RKO (cell line): ENCODE data around the gene DHRSX.

Experiments used
- DNase-seq: peaks from one replicate; pipeline ENCODE4 v3.0.0-alpha.2; 2016; ENCODE audit warnings: low spot score

DHRSX gene

DNA sequence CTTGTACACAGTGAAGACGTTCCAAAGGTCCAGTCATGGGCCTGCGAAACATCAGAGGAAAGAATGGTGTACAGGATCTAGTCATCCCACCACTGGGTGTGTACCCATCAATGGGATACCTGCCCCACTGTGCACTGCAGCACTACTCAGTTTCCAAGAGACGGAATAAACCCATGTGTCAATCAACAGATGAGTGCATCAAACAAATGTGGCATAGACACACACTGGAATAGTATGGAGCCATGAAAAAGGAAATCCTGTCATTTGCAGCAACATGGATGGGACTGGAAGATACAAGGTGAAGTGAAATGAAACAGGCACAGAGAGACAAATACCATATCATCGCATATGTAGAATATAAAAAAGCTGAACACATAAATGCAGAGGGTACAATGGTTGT lies 48.0 kb downstream of the DHRSX start:
- DNase-seq: no peak

DNA sequence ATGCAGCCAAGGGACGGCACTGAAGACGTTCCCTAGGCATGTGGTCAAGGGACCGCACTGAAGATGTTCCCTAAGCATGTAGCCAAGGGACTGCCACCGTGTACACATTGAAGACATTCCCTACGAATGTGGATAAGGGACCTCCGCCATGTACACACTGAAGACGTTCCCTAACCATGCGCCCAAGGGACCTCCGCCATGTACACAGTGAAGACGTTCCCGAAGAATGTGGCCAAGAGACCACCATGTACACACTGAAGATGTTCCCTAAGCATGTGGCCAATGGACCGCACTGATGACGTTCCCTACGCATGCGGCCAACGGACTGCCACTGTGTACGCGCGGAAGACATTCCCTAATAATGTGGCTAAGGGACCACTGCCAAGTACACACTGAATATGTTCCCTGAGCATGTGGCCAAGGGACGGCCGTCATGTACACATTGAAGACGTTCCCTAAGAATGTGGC lies 48.4 kb downstream of the DHRSX start:
- DNase-seq: no peak

DNA sequence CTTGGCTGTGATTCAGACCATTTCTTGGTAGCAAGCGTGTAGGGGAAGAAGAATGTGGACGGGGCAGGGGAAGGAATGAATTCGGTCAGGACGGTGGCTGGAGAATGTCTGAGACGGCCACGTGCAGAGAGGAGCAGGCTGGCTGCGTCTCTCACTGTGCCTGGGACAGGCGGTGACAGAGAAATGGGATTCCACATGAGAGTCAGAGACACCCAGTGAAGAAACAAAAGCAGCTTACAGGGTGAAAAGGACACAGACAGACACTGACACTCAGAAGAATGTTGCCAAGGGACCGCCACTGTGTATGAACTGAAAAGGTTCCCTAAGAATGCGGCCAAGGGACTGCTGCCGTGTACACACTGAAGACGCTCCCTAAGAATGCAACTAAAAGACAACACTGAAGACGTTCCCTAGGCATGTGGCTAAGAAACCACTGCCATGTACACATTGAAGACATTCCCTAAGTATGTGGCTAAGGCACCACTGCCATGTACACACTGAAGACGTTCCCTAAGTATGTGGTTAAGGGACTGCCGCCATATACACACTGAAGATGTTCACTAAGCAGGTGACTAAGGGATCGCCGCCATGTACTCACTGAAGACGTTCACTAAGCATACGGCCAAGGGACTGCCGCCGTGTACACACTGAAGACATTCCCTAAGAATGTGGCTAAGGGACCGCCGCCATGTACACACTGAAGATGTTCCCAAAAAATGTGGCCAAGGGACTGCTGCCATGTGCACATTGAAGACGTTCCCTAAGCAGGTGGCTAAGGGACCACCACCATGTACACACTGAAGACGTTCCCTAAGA lies 49.1 kb downstream of the DHRSX start:
- DNase-seq: peak; percentile 30

DNA sequence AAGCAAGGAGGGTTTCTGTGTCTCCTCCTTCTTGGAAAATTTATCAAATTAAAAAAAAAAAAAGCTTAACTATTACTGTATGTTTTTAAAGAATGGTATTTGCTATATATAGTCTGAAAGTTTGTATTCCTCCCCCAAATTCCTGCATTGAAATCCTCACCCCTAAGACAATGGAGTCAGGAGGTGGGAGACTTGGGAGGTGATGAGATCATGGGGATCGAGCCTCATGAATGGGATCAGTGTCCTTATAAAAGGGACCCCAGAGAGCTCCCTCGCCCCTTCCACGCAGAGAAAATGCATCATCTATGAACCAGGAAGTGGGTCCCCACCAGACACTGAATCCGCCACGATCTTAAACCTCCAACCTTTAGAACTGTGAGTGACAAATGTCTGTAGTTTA lies 50.1 kb downstream of the DHRSX start:
- DNase-seq: no peak

DNA sequence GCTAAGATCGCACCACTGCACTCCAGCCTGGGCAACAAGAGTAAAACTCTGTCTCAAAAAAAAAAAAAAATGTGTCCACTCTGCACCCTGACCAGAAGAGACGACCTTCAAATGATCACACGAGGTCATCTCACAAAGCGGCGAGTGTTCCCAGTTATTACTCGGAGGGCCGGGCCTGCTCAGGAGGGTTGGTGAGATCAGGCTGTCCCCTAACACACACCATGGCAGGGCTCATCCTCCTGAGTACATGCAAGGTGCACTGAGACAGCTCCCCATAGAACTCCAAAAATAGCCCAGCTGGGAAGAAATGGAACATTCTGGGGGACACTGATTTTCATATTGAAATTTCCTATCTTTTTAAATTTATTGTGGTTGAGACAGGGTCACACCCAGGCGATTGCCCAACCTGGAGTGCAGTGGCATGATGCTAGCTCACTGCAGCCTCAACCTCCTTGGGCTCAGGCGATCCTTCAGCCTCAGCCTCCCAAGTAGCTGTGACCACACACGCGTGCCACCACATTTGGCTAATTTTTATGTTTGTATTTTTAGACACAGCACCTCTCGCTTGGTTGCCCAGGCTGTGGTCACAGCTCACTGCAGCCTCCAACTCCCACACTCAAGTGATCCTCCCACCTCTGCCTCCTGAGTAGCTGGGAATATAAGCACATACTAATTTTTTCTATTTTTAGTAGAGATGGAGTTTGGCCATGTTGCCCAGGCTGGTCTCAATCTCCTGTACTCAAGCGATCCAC lies 51.5 kb downstream of the DHRSX start:
- DNase-seq: no peak

DNA sequence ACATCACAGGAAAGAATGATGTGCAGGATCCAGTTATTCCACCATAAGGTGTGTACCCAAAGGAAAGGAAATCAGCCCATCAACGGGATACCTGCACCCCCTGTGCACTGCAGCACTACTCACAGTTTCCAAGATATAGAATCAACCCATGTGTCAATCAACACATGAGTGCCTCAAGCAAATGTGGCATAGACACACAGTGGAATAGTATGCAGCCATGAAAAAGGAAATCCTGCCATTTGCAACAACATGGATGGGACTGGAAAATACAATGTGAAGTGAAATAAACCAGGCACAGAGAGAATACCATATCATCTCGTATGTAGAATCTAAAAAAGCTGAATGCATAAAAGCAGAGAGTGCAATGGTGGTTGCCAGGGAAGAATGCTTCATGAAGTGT lies 53.3 kb downstream of the DHRSX start:
- DNase-seq: no peak

DNA sequence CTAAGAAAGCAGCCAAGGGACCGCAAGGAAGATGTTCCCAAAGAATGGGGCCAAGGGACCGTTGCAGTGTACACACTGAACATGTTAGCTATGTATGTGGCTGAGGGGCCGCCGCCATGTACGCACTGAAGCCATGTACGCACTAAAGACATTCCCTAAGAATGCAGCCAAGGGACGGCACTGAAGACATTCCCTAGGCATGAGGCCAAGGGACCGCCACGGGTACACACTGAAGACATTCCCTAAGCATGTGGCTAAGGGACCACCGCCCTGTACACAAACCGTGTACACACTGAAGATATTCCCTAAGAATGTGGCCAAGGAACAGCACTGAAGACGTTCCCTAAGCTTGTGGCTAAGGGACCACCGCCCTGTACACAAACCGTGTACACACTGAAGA lies 54.0 kb downstream of the DHRSX start:
- no peak for DNase-seq

DNA sequence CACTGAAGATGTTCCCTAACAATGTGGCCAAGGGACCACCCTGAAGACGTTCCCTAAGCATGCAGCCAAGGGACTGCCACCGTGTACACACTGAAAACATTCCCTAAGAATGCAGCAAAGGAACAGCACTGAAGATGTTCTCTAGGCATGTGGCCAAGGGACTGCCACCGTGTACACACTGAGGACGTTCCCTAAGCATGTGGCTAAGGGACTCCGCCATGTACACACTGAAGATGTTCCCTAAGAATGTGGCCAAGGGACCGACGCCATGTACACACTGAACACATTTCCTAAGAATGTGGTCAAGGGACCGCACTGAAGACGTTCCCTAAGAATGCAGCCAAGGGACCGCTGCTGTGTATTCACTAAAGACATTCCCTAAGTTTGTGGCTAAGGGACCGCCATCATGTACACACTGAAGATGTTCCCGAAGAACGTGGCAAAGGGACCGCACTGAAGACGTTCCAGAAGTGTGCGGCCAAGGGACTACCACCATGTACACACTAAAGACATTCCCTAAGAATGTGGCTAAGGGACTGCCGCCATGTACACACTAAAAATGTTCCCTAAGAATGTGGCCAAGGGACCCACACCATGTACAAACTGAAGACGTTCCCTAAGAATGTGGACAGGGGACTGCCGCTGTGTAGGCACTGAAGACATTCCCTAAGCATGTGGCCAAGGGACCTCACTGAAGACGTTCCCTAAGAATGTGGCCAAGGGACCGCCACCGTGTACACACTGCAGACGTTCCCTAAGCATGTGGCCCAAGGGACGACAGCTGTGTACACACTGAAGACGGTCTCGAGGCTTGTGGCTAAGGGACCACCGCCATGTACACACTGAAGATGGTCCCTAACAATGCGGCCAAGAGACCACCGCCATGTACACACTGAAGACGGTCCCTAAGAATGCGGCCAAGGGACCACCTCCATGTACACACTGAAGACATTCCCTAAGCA lies 54.8 kb downstream of the DHRSX start:
- DNase-seq: no peak

DNA sequence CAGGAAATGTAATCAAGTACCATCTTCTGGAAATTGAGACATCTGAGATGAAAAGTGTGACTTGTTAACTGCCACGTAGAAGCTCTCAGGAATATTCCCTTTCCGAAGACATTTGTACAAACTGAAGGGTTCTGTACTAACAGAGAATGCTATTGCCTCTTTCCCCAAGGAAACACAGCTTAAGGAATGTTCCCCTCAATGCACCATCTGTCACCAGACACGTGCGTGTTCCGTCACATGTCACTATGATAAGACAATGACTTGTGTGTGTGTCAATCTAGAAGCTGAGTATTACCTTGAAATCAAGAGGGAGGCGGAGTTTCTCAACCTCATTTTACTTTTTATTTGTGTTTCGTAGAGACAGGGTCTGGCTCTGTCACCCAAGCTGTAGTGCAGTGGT lies 58.1 kb downstream of the DHRSX start:
- no peak for DNase-seq

DNA sequence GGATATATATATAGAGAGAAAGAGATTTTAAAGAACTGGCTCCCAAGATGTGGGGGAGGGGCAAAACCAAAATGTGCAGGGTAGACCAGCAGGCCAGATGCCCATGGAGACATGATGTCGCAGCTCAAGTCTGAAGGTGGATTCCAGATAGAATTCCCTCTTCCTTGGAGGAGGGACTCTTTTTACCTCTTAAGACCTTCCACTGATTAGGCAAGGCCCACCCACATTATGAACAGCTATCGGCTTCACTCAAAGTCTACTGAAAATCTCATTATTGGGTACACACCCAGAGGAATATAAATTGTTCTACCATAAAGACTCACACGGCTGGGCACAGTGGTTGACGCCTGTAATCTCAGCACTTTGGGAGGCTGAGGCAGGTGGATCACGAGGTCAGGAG lies 59.3 kb downstream of the DHRSX start:
- no peak for DNase-seq

DNA sequence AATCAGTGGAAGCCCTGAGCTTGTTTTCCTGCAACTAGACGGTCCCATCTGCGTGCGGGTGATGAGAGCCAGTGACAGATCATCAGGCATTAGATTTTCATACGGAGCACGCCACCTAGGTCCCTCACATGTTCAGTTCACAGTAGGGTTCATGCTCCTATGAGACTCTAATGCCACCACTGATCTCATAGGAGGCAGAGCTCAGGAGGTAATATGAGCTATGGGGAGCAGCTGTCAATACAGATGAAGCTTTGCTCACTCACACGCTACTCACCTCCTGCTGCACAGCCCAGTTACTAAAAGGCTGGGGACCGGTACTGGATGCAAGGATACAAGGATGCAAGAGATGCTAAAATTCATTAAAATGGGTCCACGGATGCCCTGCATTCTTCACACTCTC lies 61.2 kb downstream of the DHRSX start:
- no peak for DNase-seq

DNA sequence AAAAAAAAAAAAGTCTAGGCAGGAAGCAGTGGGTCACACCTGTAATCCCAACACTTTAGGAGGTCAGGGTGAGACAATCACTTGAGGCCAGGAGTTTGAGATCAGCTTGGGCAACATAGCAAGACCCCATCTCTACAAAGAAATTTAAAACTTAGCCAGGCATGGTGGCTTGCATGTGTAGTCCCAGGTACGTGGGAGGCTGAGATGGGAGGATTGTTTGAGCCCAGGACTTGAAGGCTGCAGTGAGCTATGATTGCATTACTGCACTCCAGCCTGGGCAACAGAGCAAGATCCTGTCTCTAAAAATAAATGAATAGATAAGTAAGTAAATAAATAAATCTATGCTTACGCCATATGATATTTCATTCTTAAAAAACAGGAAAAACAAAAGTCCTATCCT lies 65.3 kb downstream of the DHRSX start:
- no peak for DNase-seq

DNA sequence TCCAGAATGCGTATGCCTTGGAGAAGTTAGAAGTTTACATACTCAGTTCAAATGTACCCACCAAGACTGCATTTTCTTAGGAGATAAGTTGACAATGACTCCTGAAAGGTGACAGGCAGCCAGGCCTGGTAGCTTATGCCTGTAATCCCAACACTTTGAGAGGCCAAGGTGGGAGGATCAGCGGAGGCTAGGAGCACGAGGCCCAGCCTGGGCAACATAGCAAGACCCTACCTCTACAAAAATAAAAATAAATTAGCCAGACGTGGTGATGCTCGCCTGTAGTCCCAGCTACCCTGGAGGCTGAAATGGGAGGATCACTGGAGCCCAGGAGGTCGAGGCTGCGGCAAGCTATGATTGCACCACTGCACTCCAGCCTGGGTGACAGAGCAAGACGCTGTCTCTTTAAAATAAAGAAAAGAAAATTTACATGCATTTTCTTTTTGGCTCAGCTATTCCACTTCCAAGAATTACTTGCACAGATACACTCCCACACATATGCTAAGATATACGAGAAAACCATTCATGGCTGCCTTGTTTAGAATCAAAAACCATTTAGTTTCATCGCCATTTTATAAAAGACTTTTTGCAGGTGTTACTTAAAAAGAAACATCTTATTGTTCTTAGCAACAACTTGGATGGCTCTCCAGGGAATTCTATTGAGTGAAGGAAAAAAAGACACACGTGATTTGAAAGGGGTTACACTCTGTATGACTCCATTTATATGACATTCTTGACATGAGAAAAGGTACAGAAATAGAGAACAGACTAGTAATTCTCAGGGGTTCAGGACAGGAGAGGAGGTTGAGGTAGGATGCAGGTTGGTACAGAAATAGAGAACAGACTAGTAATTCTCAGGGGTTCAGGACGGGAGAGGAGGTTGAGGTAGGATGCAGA lies 66.3 kb downstream of the DHRSX start:
- DNase-seq: no peak

DNA sequence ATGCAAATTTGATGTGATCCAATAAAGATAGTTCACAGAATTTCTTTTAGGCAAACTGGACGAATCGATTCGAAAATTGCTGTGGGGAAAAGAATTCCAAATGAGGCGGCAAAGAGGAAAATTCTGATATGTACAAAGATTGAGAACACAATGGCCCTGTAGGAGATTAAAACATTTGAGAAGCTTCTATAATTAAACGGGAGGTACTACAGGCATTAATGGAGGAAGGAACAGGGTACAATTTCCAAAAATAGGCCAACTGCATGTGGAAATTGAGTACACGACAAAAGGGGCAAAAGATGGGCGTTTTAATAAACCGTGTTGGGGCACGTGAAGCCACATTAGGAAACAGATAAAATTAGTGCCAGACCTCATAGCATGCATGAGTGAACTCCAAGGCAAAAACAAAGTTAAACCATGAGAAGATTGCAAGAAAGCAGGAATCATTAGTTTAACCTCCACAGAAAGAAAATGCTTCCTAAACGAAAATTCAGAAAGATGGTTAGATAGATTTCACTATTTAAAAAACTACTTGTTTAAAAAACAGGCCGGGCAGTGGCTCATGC lies 68.4 kb downstream of the DHRSX start:
- no peak for DNase-seq

DNA sequence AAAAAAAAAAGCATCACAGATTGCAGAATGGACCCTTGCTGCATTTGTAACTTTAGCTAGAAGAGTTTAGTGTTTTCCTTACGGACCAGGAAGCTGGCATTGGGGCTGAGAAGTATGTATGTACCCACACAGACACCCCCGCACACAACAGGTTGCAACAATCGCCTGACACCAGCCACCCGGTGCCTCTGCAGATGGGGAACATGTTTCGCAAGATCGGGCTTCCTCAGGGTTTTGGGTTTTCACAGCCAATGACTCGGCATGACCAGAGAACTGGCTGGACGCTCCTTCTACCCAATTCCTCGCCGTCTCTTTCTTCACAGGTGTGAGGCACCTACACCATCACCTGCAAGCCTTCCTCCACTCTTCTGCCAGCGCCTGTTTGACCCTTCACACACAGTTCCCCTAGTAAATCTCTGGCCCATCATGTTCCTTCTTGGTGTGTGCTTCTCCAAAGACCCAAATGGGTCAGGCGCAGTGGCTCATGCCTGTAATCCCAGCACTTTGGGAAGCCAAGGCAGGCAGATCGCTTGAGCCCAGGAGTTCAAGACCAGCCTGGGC lies 70.4 kb downstream of the DHRSX start:
- DNase-seq: no peak

DNA sequence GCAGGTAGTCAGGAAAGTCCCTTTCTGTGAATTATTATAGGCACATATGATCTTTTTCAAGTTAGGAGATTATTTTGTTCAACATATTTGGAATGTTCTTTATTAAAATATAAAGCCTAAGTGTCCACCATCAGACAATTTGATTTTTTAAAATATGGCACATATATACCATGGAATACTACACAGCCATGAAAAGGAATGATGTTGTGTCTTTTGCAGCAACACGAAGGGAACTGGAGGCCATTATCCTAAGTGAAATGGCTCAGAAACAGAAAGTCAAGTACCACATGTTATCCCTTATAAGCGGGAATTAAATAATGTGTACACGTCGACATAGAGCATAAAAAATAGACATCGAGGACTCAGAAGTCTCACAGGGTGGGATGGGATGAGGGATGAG lies 73.0 kb downstream of the DHRSX start:
- no peak for DNase-seq

DNA sequence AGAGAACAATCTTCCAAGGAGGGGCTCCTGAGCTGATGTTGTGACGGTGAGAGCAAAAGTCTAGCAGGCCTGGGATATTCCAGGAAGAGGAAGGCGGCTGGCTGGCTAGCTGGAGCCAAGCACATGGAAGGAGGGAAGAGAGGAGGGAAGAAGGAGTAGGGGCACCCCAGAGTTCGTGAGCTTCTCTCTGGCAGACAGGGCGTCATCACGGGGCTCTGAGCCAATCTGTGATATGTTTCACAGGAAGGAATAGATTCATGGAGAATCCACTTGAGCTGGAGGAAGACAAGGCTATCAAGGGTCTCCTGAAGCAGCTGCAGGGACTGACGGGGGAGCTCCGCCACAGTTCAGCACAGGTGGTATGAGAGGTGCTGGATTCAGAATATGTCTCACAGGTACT lies 73.6 kb downstream of the DHRSX start:
- no peak for DNase-seq

DNA sequence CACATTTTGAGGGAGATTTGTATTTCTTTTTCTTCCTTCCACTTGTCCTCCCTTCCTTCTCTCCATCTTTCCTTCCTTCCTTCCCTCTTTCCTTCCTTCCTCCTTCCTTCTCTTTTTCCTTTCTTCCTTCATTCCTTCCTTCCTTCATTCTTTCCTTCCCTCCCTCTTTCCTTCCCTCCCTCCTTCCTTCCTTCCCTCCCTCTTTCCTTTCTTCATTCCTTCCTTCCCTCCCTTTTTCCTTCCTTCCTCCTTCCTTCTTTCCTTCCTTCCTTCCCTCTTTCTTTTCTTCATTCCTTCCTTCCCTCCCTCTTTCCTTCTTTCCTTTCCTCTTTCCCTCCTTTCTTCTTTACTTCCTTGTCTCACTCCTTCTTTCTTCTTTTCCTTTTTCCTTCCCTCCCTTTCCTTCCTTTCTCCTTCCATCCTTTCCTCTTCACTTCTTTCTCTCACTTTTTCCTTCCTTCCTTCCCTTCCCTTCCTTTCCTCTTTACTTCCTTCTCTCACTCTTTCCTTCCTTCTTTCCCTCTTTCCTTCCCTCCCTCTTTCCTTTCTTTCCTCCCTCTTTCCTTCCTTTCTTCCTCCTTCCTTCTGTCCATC lies 74.4 kb downstream of the DHRSX start:
- DNase-seq: no peak

DNA sequence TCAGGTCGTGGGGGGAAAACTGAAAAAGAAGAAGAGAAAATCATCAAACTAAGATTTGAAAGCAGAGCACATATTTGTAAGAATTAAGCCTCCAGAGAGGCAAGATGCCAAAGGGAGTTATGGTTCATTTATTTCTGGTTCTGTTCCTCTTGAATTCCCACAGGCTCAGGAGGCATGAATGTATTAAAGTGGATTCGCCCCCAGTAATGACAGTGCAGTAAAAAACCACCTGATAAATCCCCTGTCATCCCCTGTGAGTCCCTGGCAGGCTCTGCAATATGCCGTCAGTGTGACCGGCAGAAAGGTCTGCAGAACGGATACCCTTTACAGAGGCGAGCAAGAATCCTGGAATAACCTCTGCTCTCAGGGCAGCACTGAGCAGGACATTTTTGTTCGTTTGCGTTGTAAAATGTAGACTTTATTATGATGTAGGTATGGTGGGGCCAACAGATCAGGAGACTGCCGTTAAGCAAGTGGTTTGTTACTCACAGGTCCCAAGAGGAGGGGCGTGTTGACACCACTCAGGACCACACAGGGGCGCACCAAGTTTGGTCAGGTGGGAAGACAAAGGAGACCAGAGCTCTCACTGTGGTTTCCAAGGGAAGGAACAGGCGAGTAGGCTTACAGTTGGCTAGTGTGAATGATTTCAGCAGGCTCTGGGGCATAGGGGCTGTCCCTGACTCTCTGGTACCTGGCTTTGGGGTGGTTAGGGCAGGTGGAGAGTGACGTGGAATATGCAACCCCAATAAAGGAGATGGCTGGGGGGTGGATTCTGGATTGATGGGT lies 75.3 kb downstream of the DHRSX start:
- DNase-seq: no peak
